Measurements from ENCODE around the gene MAP3K7CL.
"Not testable (repeated sequence)": the region's sequence is repeated elsewhere in the genome, so short reads cannot be mapped to it uniquely, and the experiment has no call there.

Gene MAP3K7CL

DNA sequence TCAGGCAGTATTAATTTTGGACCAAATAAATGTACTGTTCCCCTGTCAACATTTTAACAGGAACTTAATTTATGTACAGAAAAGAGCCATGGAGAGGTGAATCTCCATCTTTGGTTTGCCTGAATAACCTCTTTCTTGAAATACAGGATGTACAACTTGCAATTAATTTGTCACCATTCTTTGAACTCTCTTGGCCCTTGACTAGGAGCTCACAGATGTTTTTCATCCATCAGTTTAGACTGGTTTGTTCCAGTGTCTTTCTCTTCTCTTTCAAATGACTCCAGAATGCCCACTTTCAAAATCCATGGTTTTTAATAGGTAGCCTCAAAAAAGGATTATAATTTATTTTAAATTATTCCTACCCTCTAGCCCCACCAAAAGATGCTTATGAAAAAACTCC is 5.0 kb downstream of the MAP3K7CL start:
- no peak for DNase-seq

DNA sequence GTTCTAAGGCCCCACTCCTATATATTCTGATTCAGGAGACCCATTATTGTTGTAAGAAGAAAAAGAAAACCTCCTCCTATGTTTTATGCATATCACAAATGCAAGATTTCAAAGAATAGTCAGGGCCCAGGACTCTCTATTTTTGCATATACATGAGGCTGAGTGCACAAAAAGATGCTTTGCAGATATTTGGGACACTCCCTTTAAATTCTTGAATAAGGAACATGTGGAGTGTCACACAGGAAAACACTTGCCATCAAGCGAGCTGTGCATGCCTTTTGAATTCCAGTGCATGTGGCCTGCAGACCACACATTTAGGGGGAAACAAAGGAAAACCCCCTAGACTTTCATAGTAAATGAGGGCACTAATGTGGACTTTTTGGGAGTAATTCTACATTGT is 5.6 kb downstream of the MAP3K7CL start:
- no peak for DNase-seq

DNA sequence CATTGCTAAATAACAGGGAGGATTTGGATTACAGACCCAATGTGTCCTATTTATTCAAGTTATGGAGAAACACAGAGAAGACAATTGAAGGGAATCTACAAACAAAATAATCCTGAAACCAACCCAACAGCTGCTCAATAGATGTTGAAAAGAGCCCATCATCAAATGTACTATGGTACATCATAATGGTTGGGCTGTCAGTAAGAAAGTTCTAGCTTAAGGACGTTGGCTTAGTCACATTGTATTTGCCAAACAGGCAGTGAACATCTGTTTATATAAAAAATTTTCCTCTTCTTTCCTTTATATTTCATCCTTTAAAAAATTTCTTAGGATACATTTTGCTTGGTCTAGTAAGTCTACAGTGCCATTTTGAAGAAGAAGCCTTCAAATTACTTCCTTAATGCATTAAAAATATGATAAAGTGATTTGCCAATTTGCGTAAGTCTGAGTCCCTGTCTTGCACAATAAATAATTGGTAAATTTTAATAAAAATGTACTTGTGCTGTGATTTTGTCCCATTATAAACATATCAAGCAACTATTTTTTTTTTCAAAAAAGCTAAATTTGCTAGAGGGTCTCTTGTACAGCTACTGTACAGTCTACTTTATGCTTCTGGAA is 14.4 kb downstream of the MAP3K7CL start:
- no peak for DNase-seq

DNA sequence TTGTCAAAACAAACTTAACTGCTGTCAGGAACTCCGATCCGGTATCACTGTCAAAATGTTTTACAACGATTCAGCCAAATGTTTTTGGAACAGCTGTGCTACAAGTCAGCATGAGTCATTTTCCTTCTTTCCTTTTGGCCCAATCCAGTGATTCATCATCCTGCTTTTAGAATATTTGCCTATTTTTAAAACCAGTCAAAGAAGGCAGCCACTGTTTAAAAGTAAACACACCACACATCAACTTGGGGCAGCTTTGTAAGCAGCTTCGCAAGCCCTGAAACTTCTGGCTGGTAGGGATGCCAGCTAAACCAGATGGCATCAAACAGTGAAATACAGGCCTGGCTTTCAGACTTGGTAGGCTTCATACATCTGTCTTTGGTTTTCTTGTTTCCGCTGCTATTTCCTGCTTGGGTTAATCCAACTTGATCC is 14.9 kb downstream of the MAP3K7CL start:
- DNase-seq, result no peak

DNA sequence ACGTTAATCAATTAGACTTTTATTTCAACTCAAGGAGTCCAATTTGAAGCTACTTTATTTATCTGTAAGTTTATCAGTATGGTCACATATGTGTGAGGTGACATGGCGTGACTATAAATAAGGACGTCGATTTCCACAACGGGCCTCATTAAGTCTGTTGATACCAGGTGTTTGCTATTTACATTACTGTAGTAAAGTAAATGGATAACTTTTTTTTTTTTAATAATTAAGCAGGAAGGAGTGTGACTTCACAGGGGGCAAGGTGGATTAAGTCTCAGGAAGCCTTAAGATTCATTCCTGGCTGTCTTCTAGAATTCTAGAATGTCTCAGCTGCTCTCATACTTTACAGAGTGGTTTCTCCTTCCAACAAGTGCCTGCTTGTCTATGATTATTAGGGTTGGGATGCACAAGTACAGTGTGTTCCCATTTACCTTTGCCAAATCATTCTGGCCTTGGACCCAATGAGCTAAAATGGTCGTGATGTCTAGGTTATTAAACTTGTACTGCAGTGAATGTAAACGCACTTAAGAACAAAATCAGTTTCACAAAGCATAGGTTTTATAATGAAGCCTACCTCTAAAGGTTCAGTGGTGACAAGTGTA is 15.5 kb downstream of the MAP3K7CL start:
- DNase-seq, result no peak

DNA sequence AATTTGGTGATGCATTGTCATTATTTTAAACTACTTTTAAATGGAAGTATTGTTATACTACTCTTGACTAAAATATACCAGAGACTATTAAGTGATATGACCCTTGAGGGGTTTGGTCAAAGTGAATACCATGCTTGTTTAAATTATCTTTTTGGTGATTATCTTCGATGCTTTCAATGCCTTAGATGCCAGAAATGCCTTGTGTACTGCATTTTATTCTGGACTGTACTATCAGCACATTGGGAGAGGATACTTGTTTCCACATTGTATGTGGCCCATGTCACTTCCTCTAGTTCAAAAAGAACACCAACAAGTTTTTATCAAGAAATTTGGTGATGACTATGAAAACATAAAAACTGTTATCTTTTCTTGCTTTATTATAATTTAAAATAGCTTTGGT is 16.3 kb downstream of the MAP3K7CL start:
- DNase-seq, result no peak

DNA sequence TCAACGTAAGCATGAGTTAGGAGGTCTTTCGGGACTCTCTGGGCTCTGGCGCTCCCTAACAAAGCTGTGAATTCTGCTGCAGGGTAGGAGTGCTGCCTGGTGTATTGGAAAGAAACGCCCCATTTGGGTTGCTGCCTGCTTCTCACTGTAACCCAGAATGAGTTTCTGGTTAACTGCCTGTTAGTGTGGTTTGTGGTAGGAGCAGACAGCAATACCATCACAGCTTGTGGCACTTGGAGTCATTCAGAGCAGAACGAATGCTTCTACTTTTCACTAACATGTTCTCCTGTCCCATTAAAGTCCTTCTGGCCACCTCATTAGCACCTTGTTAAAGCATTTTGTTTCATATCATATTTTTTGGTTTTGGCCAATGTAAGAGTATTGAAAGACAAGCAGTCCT is 18.1 kb downstream of the MAP3K7CL start:
- DNase-seq, result no peak

DNA sequence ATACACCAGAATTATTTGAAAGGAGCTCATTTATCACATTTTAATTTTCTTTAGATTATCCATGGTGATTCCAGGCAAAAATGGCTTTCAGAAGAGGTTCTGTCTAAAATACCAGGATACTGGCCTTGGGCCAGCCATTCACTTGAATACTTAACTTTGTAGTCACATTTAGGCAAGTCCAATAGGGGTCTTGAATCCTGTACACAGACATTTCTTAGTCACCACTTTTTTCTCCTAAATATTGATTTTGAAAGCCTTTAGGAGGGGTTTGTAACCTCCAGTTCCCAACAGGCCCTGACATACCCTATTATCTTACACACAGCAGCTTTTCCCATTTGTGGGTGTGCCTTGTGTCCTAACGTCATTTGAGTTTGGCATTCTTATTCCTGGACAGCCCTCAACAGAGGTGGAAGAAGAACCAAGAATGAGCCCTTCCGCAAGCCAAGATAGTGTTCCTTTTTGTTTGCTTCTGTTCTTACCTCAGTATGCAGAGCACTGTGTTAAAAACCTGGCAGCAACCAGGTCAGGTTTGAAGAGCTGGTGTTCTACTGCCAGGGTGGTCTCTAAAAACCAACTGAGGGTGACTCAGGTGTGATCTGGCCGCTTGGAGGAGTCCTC is 19.5 kb downstream of the MAP3K7CL start:
- no peak for DNase-seq

DNA sequence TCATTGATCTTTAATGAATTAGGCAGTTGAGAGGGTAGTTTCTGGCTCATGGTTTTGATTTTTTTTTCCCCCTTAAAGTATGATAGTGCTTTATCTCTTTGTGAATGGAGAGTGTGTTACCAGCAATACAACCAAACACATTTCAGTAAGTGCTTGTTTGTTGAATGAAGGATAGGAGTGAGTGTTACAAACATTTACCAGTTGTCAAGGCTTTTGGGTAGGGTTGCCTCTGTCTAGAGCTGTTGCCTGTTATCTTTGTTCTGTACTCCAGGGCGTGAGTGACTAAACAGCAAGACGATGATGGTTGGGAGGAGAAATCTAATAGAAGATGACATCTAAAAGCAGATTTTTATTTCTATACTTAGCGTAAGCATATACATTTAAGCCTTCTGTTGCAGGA is 21.5 kb downstream of the MAP3K7CL start:
- no peak for DNase-seq

DNA sequence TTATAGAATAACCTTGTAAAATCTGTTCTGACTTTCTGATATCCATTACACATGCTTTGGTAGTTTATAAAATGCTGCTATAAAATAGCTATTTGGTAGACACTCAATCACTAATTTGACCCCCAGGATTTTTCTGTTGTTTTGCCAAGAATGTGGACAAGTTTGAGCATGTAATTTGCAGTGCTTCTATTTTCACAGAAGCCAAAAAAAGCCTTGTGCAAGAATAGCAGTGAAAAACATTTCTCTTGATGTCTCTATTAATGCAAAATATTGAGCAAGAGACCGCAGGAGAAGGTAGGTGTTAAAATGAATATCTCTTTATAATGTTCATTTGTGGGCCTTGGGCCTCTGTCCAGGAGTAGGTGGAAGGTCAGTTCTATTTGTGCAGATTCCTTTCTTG is 22.5 kb downstream of the MAP3K7CL start:
- DNase-seq, result no peak

DNA sequence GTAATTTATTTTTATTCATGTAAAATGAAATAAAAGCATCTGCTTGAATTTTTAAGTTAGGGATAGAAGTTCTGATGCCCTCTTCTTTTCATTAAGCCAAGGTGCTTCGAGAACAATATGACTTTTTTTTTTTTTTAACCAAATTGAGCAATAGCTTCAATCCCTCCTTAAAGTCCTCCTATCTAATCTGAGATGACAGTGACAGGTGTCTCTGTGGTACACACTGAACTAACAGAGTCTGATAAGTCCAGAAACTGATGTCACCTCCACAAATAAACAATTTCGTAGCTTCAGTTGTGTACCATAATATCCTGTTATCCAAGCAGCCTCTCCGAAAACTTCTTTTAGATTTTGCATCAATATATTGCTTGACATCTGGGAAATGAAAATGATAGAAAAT is 23.8 kb downstream of the MAP3K7CL start:
- no peak for DNase-seq

DNA sequence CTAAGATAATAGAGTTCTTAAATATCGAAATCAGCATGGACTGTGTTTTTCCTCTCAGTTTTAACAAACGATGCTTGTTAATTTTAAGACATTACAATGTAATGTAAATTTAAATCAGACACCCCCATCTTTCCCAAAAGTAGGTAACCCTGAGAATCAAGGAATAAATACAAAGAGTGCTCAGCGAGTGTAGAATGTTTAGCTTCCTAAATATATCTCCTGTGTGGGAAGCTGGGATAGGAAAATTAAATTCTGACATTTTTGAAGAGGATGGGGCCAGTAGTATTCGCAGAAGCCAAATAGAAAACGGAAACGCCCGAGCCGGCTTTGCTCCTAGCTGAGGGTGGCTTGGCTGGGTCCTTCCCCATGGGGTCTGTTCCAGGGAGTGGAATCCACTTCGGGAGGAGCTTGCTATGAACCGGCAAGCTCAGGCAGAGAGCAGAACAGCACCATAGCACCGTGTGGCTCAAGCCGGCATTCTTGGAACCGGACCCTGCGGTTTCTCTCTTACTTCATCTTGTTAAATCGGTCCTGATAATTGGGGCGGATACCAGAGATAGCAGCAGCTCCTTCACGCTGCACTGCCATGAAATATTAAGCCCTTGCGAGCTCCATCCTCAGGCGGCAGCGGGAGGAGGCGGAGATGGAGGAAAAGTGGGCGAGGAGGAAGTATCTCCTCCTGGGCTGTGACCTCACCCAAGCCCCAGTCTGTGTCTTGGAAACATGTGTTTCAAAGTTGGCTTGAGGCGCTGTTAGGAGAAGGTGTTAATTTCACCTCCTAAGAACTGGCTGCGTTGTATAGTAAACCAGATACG is 24.9 kb downstream of the MAP3K7CL start:
- DNase-seq, result no peak

DNA sequence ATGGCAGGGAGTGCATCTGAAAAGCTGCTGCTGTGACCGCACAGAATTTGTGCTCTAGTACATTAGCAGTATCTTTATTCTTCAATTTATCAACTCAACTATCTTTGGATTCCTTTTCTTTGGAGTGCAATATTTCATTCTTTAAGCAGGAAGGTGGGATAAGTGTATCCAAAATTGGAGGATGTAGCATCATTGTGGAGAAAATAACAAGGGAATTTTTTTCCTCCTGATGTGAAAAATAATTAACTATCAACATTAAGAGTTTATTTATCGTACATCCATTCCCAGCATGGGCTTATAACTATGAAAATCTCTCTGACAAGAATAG is 25.5 kb downstream of the MAP3K7CL start:
- DNase-seq, result no peak

DNA sequence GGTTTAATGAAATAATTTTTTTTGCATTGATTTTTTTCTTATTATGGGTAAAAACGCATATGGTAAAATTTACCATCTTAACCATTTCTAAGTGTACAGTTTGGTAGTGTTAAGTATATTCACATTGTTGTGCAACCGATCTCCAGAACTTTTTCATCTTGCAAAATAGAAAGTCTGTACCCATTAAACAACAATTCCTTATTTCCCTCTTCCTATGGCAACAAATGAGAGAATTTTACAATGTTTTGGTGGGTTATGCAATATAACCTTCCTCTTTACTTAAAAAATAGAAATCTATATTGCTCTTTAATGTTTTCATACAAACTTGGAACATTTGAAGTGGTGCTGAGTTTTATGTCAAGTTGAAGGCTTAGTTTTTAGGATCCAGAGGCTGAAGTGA is 26.6 kb downstream of the MAP3K7CL start:
- no peak for DNase-seq

DNA sequence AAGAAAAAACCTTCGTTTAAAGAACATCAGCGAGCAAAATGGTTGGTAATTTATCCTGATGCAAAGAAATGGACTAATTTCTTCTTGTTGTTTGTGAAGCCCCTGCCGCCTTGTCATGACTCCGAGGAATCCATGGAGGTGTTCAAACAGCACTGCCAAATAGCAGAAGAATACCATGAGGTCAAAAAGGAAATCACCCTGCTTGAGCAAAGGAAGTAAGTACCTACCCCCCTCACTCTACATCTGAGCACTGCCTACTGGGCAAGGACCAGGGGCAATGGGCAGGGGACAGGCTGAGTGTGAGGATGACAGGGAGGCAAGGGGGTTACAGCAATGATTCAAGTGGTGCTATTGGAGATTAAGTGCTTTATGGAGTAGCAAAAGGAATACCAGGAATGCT is 29.4 kb downstream of the MAP3K7CL start:
- DNase-seq, result no peak

DNA sequence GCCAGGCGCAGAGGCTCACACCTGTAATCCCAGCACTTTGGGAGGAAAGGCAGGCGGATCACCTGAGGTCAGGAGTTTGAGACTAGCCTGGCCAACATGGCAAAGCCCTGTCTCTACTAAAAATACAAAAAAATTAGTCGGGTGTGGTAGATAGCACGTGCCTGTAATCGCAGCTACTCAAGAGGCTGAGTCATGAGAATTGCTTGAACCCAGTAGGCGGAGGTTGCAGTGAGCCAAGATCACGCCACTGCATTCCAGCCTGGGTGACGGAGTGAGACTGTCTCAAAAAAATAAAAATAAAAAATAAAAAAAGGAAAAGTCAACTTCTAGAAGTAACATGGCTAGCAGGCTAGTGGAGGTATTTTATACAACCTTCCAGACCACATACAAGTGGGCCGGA is 32.4 kb downstream of the MAP3K7CL start:
- DNase-seq, result peak in 1 of 2 donors; percentile 67

DNA sequence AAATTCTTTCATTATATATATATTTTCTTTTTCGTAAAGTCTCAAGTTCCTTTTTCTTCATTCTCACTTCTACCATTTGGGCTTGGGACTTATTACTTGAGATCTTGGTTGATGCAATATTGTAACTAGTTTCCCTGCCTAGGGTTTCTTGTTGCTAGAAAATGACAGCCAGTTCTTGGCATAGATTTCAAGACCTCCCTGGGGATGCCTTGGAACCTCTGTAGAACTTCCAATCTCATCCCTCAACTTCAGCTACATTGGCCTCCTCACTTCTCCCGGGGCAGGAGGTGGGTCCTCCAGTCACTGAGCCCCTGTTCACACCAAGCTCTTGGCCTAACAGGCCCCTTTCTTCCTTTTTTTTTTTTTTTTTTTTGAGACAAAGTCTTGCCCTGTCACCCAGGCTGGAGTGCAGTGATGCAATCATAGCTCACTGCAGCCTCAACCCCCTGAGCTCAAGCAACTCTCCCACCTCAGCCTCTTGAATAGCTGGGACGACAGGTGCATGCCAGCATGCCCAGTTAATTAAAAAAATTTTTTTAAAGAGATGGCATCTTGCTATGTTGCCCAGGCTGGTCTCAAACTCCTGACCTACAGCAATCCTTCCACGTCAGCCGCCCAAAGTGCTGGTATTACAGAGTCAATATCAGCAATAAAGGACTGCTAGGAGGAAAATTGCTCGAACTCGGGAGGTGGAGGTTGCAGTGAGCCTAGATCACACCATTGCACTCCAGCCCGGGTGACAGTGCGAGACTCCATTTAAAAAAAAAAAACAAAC is 33.1 kb downstream of the MAP3K7CL start:
- DNase-seq, result peak in 1 of 2 donors; percentile 21

DNA sequence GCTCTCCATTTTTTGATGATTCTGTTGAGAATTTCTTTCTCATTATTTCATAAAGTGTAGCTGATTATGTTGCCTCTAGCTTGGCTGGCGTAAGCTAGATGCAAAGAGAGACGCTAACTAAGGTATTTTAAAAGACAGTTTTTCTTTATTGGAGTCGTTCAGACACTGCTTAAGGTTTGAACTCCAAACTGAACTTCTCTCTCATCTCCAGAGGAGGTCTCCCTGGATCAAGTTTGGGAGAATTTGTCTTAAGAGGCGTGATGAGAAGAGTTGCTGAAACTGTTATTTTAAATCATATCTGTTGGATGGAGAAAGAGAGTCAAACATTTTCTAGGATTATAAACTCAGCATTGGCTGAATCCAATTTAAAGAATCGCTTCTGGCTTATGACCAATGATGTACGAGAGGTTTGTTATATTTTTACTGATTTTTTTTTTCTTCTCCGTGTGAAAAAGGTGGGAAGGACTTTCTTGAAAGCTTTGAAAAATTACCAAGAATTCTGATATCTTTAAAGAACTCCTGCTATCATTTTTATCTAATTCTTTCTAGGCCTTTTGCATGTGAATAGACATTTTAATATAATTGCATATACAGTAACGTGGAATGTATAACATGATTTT is 34.0 kb downstream of the MAP3K7CL start:
- peak in 1 of 2 donors; percentile 15 for DNase-seq

DNA sequence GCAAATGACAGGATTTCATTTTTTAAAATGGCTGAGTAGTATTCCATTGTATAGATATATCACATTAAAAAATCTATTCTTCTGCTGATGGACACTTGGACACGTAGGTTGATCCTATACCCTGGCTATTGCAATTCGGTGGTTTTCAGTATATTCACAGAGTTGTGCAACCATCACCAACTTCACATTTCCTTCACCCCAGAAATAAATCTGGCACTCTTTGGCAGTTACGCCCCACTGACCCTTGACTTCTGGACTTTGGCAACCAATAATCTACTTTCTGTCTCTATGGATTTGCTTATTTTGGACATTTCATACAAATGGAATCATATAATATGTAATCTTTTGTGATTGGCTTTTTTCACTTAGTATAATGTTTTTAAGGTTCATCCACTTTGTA is 35.9 kb downstream of the MAP3K7CL start:
- DNase-seq, result no peak

DNA sequence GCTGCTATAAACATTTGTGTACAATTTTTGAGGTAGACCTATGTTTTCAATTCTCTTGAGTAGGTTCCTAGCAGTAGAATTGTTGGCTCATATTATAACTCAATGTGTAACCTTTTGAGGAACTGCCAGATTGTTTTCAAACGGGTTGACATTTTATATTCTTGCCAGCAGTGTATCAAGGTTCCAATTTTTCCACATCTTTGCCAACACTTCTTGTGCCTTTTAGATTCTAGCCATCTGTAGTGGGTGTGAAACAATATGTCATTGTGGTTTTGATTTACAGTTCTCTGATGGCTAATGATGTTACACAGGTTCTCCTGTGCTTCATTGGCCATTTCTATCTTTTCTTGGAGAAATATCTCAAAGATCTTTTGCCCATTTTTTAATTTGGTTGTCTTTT is 36.4 kb downstream of the MAP3K7CL start:
- no peak for DNase-seq

DNA sequence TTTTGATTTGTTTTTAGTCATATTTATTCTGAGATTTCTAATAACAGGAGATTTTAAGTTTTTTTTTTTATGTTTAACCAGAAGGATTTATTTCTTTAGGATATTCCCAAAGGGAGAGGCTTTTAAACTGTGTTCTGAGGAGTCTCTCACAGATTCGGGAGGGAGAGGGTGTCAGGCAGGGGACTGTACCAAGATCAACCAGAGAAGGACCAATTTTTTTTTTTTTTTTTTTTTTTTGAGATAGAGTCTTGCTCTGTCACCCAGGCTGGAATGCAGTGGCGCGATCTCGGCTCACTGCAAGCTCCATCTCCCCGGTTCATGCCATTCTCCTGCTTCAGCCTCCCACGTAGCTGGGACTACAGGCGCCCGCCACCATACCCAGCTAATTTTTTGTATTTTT is 37.0 kb downstream of the MAP3K7CL start:
- DNase-seq, result not testable (repeated sequence)

DNA sequence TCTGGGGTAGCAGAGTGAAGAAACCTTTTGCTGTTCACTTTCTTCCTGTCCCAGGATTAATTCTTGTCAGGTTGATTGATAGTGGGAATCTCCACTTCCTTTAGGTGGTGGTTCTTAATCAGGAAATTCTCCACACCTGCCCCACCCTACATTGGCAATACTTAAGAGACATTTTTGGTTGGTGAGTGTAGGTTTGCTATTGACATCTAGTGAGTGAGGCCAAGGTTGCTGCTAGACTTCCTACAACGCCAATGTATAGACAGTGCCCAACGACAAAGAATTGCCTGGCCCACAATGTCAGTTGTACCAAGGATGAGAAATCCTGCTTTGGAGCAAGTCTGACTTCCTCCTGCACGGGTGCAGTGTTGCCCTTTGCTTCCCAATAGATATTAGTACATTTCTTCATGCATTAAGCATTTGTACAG is 38.5 kb downstream of the MAP3K7CL start:
- no peak for DNase-seq

DNA sequence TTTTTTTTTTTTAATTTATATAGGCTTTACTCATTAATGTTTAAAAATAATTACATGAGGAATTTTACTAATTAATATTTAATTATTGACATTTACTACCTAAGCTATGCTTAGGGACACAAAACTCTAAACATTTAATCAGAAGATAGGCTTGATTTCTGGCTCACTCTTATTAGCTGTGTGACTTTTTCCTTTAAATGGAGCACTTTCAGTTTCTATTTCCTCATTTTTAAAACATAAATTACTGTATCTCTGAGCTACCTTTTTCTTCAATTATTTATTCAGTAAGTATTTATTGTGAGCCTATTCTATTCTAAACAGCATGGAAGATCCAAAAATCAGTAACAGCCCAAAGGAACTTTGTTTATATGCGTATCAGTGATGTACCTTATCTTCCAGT is 40.5 kb downstream of the MAP3K7CL start:
- DNase-seq, result no peak
